Urinary bladder (tissue), 4 donors: Measurements from ENCODE around the gene PSME1. TPM values are rescaled to one million over a fixed set of nuclear protein-coding genes. Genes with fewer than 3 reads are reported as not detected.

Experiments used
- DNase-seq: peaks from one replicate; pipeline ENCODE4 v3.0.0-alpha.2; 2015; ENCODE audit errors: extremely low spot score
- H3K27ac ChIP-seq: one replicate; pipeline ENCODE4 v1.5.1; 2013; ENCODE audit warnings: low read depth, mild to moderate bottlenecking, moderate library complexity
- H3K36me3 ChIP-seq: one replicate; pipeline ENCODE4 v1.6.1; 2013; ENCODE audit warnings: mild to moderate bottlenecking, moderate library complexity; ENCODE audit not compliant: insufficient read depth
- H3K4me1 ChIP-seq: one replicate; pipeline ENCODE4 v1.6.1; 2013; ENCODE audit warnings: mild to moderate bottlenecking, moderate library complexity; ENCODE audit not compliant: insufficient read depth
- H3K4me3 ChIP-seq: one replicate; pipeline ENCODE4 v1.5.1; 2013; ENCODE audit warnings: low read depth, low read length
- WGBS: extraction: QIAGEN DNeasy Blood & Tissue Kit; methylation state at CpG from one replicate; pipeline ENCODE4 v1.1.7; 2013; 5-methylcytosine and 5-hydroxymethylcytosine counted together
- polyA plus RNA-seq: library from polyadenylated mRNA; stranded (reverse); fragments of 200-250 nt; gene quantifications from one replicate; pipeline ENCODE4 v1.2.3, GENCODE V29; 2013
- total RNA-seq: library from RNA; depleted of rRNA; stranded (reverse); fragments of >200 nt; gene quantifications from one replicate; pipeline ENCODE4 v1.2.3, GENCODE V29; 2014
- donor health status: healthy with polysubstance abuse.
- donor health status: healthy.

PSME1 gene
- total and polyA plus RNA-seq, 2 donors = 78.0 to 214 TPM

DNA sequence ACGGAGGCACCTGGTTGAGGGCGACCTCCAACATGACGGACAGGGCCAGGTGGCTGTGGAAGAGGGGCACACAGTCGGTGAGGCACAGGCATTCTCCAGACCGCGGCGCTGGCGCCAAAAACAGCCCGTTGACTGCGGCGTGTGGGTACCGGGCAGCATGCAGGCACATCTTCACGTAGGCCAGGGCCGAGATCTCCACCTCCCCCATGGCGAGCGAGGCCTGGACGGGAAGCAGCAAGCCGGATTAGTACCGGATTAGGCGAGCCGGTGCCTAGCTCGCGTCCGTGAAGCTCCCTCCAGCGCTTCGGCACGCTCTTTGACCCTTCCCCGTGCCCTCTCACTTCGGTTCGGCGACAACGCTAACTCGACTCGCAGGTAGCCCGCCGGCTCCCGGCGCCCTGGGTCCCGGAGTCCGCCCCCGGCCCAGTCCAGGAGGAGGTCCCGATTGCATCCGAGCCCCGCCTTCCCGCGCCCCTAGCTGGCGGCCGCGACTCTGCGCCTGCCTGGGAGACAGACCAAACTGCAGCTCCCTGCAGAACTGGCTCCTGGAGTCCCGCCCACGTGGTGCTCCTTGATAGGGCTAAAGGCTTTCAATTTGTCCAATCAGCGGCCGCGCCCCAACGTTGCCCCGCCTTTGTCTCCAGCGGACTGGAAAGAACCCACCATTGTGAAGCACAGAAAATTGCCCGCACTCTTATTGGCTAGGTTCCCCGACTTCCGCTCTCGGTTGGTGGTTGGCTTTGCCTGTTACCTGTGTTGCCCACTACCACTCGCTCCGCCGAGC lies 5.3 kb downstream of the PSME1 start, which contains the start of gene EMC9:
Gene EMC9 (minus strand): TSS at position 495 of the 784 bp plus-strand sequence. CDS start 287 bp downstream, at position 208.
- WGBS = under 1% methylated on average over 65 of the region's 65 CpGs

GRCh38 chr14:24143511-24143910 lies 7.5 kb downstream of the PSME1 start:
- Histone ChIP-seq H3K4me3 (no peak overlapping the region), H3K4me1 (no peaks in the 10 kb centered on the region), H3K36me3 (no peaks in the 10 kb centered on the region), H3K27ac (no peak overlapping the region)
- DNase-seq = no peak
- WGBS = 94% methylated on average over 2 of the region's 2 CpGs

More for the DNA sequence above, 5.3 kb downstream of the PSME1 start, which contains the start of gene EMC9:
- peak within 1 kb of the TSS; percentile 54 for H3K4me3 ChIP-seq
- peak within 1 kb of the TSS; percentile 77 for H3K27ac ChIP-seq
- DNase-seq = peak; percentile 99
- H3K4me1 ChIP-seq = no peaks in the 10 kb centered on the region
- peaks cover 1% of the 10 kb centered on the region for H3K36me3 ChIP-seq

- no peaks in the 10 kb centered on the region for H3K36me3 ChIP-seq
- H3K27ac ChIP-seq = no peak overlapping the region
- 94% methylated on average over 1 of the region's 1 CpG for WGBS
- DNase-seq = no peak
- no peak overlapping the region for H3K4me3 ChIP-seq
- H3K4me1 ChIP-seq = no peaks in the 10 kb centered on the region
Measured at GRCh38 chr14:24144451-24144850, 8.5 kb downstream of the PSME1 start.

GRCh38 chr14:24145219-24145618 lies 9.2 kb downstream of the PSME1 start:
- 91% methylated on average over 2 of the region's 2 CpGs for WGBS
- no peak for DNase-seq
- Histone ChIP-seq H3K36me3 (no peaks in the 10 kb centered on the region), H3K27ac (no peak overlapping the region), H3K4me3 (no peak overlapping the region), H3K4me1 (no peaks in the 10 kb centered on the region)

DNA sequence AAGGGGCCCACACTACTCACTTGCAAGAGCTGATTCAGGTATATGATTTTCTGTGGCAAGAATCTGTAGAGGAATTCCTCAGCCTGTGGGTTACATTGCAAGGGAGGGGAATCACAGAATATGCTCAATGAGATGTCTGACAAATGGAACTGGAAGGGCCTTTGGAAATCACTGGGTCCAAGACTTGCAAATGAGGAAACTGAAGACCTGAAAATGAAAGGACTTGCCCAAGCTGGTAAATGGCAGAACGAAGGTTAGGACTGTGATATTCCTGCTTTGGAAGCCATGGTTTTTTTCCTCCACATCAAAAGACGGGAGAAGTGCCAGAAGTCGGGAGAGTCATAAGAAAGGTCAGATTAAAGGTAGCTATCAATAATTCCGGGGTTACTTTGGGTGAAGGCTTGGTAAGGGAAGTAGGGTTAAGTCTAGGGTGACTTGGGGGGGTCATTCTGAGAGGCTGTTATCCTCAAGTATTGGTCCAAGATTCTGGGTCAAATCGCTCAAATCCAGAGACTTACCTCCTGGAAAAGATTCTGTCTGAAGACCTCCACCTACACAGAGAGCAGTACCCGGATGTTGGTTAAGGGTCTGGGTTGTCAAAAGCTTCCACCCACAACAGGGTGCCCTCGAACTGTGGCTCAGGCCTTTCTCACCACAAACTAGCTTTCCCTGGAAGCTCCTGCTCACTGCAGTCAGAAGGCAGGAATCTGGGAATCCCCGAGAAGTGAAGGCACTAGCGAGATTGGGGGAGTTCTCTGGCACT lies 9.9 kb downstream of the PSME1 start:
- 18% methylated on average over 9 of the region's 9 CpGs for WGBS
- H3K36me3 ChIP-seq = peaks cover 4% of the 10 kb centered on the region

DNA sequence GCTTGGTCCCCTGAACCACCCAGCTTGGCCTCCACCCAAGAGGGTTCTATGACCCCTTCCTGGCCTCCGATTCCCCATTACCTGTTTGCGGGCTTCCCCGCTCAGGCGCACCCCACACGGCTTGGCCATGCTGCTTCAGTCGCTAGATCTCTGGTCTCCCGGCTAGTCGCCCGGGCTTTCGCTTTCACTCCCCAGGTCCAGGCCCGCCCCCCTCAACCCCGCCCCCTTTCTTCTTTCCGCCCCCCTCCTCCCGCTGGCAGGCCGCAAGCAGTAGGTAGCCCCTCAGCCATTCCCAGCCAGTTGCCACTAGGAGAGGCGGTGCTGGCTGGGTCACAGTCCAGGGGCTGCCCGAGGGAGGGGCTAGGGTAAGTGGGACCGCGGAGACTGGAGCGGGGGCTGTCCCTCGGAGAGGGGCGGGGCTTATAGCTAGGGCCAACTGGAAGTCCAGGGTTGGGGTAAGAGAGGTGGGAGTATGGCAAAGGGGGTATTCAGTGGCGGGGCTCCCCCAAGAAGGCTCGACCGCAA lies 10.5 kb downstream of the PSME1 start, which contains the start of gene PSME2:
Gene PSME2 (minus strand): TSS at position 158 of the 525 bp plus-strand sequence. CDS start 29 bp downstream, at position 129.
- Histone ChIP-seq H3K27ac (peak within 1 kb of the TSS; percentile 87), H3K4me3 (peak within 1 kb of the TSS; percentile 74), H3K36me3 (peaks cover 4% of the 10 kb centered on the region), H3K4me1 (no peaks in the 10 kb centered on the region)
- peak; percentile 89 for DNase-seq
- under 1% methylated on average over 25 of the region's 25 CpGs for WGBS

More for the DNA sequence above, 9.9 kb downstream of the PSME1 start:
- DNase-seq = no peak
- Histone ChIP-seq H3K27ac (peak overlapping the region; percentile 87), H3K4me3 (peak overlapping the region; percentile 56), H3K4me1 (no peaks in the 10 kb centered on the region)

- H3K4me3 ChIP-seq = peak within 1 kb of the TSS; percentile 74
- peak; percentile 97 for DNase-seq
- H3K27ac ChIP-seq = peak within 1 kb of the TSS; percentile 87
- under 1% methylated on average over 57 of the region's 57 CpGs for WGBS
- H3K36me3 ChIP-seq = peaks cover 4% of the 10 kb centered on the region
- no peaks in the 10 kb centered on the region for H3K4me1 ChIP-seq
Measured at GRCh38 chr14:24146978-24147760, 11.2 kb downstream of the PSME1 start, which contains the start of gene RNF31. Gene RNF31, plus strand, starts transcription at chr14:24147498. Its CDS starts 201 bp downstream, at chr14:24147699.

GRCh38 chr14:24147761-24148428 lies 11.9 kb downstream of the PSME1 start:
- Histone ChIP-seq H3K27ac (peak overlapping the region; percentile 52), H3K4me3 (peak overlapping the region; percentile 74), H3K36me3 (peaks cover 4% of the 10 kb centered on the region), H3K4me1 (no peaks in the 10 kb centered on the region)
- no peak for DNase-seq
- 6% methylated on average over 29 of the region's 29 CpGs for WGBS

- Histone ChIP-seq H3K4me1 (no peaks in the 10 kb centered on the region), H3K4me3 (no peak overlapping the region), H3K27ac (no peak overlapping the region), H3K36me3 (peaks cover 4% of the 10 kb centered on the region)
- DNase-seq = no peak
- 93% methylated on average over 3 of the region's 3 CpGs for WGBS
Measured at GRCh38 chr14:24149302-24149969, 13.4 kb downstream of the PSME1 start.

DNA sequence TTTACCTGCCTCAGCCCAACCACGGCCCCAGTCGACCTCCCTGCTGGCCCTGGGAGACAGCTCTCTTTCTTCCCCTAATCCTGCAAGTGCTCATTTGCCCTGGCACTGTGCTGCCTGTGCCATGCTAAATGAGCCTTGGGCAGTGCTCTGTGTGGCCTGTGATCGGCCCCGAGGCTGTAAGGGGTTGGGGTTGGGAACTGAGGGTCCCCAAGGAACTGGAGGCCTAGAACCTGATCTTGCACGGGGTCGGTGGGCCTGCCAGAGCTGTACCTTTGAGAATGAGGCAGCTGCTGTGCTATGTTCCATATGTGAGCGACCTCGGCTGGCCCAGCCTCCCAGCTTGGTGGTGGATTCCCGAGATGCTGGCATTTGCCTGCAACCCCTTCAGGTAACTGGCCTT lies 14.1 kb downstream of the PSME1 start:
- WGBS = 93% methylated on average over 9 of the region's 9 CpGs
- H3K4me1 ChIP-seq = no peaks in the 10 kb centered on the region
- no peak overlapping the region for H3K27ac ChIP-seq
- no peak overlapping the region for H3K4me3 ChIP-seq
- H3K36me3 ChIP-seq = peaks cover 4% of the 10 kb centered on the region
- no peak for DNase-seq

- no peak for DNase-seq
- H3K27ac ChIP-seq = no peak overlapping the region
- peaks cover 4% of the 10 kb centered on the region for H3K36me3 ChIP-seq
- WGBS = 91% methylated on average over 9 of the region's 9 CpGs
- no peaks in the 10 kb centered on the region for H3K4me1 ChIP-seq
- no peak overlapping the region for H3K4me3 ChIP-seq
Measured at GRCh38 chr14:24150567-24150966, 14.6 kb downstream of the PSME1 start.

GRCh38 chr14:24150993-24151392 lies 15.0 kb downstream of the PSME1 start:
- 83% methylated on average over 9 of the region's 9 CpGs for WGBS
- Histone ChIP-seq H3K4me1 (no peaks in the 10 kb centered on the region), H3K4me3 (no peak overlapping the region), H3K36me3 (peaks cover 5% of the 10 kb centered on the region), H3K27ac (no peak overlapping the region)
- DNase-seq = no peak
